GM19099 (cell line): ENCODE results near the gene EDEM1.
A peak's percentile ranks its signal among the peaks of the same experiment; 100 is the strongest.

Experiments used
- POLR2A ChIP-seq: IDR thresholded peaks from 3 replicates; pipeline ENCODE4 v1.6.1; 2011; ENCODE audit warnings: low read depth; ENCODE audit not compliant: insufficient read length; ENCODE audit errors: extremely low read depth

EDEM1 gene

DNA sequence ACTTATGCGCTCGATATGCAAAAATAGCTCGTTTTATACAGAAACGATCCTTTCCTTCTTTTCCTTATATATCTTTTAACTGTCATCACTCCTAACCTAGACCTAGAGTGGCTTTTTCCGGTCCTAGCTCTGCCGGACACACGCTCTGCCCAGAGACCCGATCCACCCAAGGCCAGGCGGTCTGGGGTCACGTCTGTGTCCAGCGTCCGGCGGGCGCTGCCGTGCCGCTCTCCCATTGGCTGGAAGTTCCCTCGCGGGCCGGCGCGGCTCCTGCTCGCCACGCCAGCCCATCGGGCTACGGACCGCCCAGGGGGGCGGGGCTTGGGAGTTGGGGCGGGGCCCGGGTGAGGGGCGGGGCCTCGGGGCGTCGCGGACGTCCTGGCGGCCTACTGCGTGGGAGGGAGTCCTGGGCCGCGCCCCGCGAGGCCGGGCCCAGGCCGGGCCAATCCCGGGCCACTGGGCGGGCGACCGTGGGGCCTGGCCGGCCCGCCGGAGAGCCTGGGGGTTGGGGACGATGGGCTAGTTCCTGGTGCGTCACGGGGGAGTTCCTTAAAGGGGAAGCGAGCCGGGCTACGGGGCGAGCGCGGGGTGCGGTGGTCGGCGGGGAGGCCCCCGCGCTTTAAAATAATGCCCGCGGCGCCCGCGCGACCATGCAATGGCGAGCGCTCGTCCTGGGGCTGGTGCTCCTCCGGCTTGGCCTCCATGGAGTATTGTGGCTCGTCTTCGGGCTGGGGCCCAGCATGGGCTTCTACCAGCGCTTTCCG, at the start of gene EDEM1:
Gene EDEM1, plus strand, starts transcription at position 552 of the 764 bp plus-strand sequence. Its CDS starts 99 bp downstream, at position 651.
- TF ChIP-seq POLR2A: peak; percentile 74

DNA sequence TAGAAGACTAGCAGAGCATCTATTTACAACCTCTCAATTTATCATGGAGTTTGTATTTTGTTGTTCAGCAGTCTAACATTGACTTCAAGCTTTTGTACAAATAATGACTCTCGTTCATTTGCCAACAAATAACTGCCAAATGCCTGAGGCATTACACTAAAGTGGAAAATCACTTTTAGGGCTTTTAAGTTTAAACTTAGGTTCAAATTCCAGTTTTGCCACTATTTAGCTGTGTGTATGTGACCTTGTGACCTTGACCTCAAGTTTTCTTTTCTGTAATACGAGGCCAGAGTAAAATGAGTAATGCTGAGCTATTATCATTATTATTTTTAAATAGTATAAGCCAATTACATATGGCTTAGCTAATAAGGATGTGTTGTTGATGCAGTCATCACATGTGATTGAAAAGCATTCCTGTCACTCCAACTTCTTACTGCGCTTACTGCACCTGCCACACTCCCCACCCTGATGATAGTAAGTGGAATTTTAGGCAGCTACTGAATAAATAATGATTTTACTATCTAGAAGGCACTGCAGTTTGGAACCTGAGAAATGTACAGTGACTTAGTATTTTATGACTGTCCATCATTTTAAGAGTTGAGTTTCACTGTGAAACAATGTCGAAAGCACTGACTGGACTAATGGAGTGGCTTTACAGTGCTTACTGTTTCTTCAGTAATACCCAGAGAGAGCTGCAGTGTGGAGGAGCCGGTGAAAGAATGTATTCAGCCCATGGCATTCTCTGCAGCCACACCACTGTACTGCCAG, 49.1 kb upstream of the EDEM1 start:
- TF ChIP-seq POLR2A: no peak

DNA sequence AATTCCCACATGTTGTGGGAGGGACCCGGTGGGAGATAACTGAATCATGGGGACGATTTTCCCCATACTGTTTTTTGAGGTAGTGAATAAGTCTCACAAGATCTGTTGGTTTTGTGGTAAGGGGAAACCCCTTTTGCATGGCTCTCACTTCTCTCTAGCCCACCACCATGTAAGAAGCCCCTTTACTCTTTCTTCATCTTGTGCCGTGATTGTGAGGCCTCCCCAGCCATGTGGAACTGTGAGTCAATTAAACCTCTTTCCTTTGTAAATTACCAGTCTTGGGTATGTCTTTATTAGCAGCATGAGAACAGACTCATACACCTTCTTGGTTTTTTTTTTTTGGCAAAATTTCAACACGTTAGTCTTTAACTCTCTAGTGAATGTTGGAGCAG, 47.3 kb upstream of the EDEM1 start:
- TF ChIP-seq POLR2A: no peak

GRCh38 chr3:5140839-5141238, 46.7 kb upstream of the EDEM1 start:
- TF ChIP-seq POLR2A: no peak

DNA sequence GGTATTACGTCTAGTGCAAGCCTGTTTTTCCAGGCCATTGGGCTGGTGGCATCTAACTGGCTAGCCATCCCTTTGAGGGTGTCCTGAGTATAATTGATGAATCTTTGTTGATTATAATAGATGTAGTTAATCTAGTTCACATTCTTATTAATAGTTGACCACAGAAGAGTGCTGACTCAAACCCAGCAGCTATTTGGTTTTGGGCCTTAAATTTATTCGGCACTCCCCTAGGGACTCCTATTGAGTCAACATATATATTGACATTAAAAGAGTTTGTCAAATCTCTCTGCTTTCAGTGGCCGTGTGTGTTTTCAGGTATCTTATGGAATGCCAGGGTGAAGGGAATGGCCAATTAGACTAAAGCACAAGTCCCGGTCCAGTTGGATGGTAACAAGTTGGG, 45.7 kb upstream of the EDEM1 start:
- no peak for TF ChIP-seq POLR2A

DNA sequence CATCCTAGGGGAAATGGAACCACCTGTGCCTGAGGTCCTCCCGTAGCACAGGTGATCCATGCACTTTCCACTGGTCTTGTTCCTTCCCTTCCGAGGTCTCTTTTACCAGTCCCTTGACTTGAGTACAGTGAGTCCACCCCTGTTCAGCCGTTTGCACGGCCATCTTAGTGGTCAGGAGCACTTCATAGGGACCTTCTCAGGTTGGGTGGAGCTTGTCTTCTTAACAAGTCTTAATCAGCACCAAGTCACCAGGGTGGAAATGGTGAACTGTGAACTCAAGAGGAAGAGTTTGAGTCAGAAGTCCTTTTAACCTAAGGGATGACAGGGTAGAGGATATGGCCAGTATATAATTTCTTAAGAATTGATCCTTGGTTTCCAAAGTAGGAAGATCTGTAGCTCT, 44.0 kb upstream of the EDEM1 start:
- no peak for TF ChIP-seq POLR2A

DNA sequence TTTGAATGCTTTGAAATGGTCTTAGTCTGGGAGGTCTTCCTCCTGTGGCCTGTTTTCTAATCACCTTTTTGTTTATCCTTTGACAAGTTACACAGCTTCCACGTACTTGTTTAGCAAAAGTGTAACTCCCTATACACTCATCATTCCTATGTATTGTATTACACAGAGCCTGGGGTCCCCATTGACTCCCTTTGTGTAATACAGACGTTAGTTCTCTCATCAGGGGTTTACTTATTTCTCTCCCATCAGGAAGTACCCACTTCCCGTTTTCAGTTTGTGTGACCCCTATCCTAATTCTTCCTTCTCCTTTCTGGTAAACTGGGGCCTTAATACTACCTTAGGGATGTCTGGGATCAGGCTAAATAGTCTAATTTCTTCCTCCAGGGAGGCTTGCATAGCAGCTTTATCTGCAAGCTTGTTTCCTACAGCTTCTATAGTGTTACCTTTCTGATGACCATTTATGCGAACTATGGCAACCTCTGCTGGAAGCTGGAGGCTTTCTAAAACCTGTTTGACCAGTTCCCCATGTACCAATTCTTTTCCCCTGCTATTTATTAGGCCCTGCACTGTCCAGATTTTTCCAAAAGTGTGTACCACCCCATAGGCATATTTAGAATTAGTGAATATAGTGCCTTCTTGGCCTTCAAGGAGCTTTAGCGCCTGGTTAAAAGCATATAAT, 43.1 kb upstream of the EDEM1 start:
- TF ChIP-seq POLR2A: no peak

- TF ChIP-seq POLR2A: no peak
Measured at GRCh38 chr3:5145120-5145519, 42.4 kb upstream of the EDEM1 start.

DNA sequence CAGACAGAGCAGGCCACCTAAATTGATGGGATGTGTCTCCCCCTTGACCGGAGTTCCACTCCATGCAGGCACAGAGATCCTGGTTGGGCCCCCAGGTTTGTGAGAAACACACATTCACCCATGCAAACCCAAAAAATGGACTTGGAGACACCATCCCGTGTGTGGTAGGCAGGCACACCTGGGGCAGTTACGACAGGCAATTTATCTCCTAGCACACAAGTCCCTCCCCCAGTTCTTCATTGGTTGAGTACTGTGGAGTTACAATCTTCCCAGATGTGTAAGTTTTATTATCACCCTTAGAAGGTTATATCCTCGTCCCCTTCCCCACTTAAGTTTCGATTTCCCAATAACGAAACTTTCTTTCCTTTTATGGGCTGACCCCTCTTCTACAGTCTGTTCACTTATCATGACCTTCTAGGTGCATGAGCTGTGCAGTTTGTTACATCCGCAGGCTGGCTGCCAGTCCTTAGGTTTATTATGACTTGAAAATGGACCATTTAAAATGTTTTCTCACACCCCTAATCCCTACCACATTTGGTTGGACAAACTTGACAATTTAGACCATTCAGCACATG, 38.1 kb upstream of the EDEM1 start:
- TF ChIP-seq POLR2A: no peak

DNA sequence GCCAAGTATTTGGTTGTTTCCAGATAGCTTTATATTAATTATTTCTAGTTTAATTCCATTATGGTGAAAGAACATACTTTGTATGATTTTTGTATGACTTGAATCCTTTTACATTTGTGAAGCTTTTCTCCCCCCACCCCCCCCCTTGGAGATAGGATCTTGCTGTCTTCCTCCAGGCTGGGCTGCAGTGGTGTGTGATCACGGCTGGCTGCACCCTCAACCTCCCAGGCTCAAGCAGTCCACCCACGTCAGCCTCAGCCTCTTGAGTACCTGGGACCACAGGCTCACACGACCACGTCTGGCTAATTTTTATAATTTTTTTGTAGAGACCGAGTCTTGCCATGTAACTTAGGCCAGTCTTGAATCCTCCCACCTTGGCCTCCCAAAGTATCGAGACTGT, 35.9 kb upstream of the EDEM1 start:
- TF ChIP-seq POLR2A: no peak

GRCh38 chr3:5153074-5153473, 34.4 kb upstream of the EDEM1 start:
- no peak for TF ChIP-seq POLR2A

DNA sequence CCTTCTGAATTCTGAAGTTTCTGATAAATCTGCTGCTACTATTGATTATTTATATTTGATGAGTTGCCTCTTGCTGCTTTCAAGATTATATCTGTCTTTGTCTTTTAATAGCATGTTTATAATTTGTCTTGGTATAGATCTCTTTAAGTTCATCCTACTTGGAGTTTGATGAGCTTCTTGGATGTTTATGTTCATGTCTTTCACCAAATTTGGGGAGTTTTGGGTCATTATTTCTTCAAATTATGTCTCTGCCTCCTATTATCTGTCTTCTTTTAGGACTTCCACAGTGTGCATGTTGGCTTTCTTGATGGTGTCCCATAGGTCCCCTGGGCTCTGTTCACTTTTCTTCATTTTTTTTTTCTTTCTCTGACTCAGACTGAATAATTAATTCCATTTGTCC, 32.3 kb upstream of the EDEM1 start:
- no peak for TF ChIP-seq POLR2A

DNA sequence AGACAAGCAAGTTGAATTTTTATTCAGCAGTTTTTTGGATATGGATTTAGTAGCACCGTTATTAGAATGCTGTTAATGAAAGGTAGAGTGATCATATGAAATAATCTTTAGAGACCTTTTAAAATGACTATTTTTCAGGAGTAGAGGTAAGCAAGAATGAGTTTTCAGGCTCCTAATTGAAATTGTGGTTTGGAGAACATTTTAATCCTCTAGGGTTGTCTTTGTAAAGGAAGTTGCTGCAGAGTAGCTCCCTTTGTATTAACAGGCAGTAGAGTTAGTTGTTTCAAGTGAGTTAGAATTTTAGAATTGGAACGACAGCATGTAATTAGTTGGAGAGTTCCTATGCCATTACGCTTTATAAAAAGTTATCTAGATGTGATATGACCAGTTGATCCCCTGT, 27.2 kb upstream of the EDEM1 start:
- no peak for TF ChIP-seq POLR2A

DNA sequence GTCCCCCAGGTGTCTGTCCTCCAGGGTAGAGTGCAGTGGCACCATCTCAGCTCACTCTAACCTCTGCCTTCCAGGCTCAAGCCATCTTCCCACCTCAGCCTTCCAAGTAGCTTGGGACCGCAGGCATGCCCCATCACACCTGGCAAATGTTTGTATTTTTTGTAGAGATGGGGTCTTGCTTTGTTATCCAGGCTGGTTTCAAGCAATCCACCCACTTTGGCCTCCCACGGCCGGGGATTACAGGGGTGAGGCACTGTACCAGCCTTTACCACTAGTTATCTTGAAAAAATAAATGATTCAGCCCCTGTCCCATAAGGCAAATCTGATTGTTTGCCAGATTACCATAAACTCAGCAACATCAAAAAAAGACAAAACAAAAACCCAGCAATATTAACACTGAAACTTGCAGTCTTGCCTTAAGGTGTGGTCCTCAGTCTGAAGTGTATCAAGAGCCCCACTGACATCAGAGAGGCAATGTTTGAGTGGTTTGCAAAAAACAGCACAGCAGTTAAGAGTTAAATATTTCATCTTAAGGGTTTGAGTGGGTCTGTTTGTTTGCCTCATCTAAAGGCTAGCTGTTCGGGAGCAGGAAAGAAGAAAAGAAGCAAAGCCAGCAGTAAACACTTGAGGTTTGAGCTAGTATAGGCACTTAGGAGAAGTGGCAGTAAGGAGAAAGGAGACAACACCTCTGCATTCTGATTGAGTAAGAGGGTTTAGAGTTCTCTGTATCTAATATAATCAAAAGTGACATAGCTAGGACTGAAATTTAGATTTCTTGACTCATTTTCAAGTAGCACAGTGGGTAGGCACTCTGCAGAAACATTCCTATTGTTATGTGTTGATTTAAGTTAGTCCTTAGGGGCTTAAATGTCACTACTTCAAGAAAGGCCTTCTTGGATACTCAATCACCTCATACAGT, 26.3 kb upstream of the EDEM1 start:
- no peak for TF ChIP-seq POLR2A
